Measurements from ENCODE around the gene B3GALT6.

B3GALT6 gene

GRCh38 chr1:1216770-1217620, 15.0 kb upstream of the B3GALT6 start:
- peak; percentile 50 to 86 for DNase-seq

- DNase-seq: peak in 1 of 2 donors; percentile 56
These were observed 14.2 kb upstream of the B3GALT6 start for GRCh38 chr1:1217621-1218523.

DNA sequence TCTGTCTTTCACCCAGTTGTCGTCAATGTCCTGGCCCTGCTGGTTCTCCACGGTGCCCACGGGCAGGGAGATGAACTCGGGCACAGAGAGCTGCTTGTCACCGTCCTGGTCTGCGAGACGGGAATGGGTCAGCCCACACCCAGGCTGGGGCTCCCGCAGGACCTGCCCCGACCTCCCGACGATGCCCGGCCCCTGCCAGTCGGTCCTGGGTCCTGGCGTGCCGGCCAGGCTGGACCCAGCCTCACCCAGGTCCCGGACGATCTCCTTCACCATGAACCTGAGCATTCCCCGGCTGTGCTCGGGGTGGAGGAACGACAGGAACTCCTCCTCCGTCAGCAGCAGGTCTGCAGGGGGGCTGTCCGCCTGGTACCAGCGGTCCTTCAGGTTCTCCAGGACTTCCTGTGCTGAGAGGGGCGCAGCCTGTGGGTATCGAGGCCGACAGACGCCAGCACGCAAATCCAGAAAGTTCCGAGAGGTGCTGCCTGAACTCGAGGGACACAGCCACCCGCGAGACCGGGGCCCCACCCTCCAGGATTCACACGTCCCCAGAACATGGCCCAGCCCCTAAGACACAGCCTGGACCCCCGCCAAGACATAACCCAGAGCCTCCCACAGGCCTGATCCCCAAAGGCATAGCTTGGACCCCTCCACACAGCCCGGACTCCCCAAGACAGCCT, 13.4 kb upstream of the B3GALT6 start:
- DNase-seq: no peak

DNA sequence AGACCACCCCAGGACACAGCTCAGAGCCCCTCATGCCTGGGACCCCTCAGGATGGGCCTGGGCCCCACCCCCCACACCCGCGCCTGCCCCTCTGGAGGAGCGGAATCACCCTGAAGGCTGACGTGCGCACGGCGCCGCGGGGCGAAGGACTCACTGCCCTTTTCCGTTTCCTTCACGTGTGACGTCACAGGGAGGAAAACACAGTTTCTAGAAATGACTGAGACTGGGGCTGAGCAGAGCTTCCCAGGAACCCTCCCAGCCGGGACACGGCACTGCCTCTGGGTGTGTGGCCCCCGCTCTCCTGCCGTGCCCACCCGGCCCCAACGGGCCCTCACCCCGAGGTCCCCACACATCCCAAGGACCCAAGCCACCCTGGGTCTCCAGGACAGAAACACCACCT, 12.7 kb upstream of the B3GALT6 start:
- DNase-seq: peak; percentile 56 to 85

DNA sequence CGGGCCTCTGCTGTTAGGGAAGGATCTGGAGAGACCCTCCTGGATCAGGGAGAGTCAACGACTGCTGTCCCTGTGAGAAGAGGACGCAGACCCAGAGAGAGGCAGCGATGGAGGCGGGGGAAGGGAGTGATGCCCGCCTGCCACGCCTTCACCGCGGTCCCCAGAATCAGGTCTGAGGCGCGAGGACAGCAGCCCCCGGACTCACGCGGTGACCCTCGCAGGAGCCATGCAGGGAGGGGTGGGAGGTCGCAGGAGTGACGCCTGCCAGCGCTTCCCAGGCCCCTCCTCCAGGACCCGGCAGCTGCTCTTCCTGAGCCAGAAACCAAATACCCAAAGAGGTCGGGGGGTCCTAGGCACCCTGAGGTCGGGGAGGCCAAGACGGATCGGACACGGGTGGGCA, 11.8 kb upstream of the B3GALT6 start:
- no peak for DNase-seq

GRCh38 chr1:1221887-1222574, 10.0 kb upstream of the B3GALT6 start:
- DNase-seq: no peak

DNA sequence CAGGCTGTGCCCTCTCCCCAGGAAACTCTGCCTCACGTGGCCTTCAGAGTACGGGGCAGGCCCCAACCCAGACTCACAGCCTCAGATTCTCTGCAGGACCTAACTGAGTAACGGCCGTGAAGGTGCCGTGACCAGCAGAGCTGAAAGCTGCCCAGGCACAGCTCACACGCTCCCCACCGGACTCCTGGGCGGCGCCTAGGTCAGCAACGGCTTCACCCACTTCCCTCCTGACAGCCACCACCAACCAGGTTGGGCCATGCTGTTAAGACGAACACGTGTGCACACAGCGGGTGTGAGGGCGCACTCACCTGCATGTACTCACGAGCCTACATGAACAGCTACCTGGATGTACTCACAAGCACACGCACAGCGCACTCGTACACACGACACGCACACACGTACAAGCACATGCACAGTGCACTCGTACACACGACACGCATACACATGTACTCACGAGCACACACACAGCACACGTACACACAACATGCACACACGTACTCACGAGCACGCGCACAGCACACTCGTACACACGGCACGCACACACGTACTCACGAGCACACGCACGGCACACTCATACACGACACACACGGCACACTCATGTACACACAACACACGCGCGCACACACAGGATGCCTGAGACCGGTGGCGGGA, 9.3 kb upstream of the B3GALT6 start:
- no peak for DNase-seq

GRCh38 chr1:1223321-1223720, 8.7 kb upstream of the B3GALT6 start:
- no peak for DNase-seq

GRCh38 chr1:1223891-1224290, 8.1 kb upstream of the B3GALT6 start:
- DNase-seq: no peak

DNA sequence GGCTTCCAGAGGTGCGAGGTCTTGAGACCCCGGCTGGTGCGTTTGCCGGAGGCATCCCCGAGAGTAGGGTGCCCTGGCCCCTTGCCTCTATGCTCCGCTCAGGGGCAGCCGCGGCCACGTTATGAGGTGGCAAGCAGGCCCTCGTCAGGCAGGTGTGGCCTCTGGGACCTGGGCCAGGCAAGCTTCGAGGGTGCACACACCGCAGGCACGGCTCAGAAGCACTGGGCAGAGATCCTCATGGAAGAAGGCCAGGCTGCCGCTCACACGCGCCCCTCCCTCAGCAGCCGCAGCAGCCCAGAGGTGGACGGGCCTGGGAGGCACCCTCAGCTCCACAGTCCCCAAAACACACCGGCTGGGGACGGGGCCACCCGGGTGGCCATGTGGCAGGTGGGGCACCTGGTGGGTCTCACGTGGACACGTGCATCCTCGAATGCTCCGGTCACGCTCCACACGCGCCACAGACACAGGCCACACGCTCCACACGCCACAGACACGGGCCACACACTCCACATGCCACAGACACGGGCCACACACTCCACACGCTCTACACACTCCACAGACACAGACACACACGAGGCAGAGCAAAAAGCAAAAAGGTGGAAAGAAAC, 6.7 kb upstream of the B3GALT6 start:
- no peak for DNase-seq

- no peak for DNase-seq
These were observed 6.1 kb upstream of the B3GALT6 start for GRCh38 chr1:1225913-1226312.

- no peak for DNase-seq
These were observed 5.3 kb upstream of the B3GALT6 start for GRCh38 chr1:1226566-1227362.

DNA sequence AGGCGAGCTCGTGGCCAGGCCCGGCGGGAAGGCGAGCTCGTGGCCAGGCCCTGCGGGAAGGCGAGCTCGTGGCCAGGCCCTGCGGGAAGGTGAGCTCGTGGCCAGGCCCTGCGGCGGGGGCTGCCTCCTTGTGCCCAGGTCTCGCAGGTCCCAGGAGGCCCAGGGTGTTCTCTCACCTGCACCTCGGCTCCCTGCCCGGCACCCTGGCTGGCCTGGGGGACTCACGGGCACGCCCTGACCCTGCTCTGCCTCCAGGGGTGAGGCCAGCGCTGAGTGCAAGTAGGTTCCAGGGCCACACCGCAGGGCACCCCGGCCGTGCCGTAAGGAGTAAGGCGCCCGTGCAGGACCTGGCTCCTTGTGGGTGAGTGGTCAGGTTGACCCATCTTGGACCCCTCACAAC, 4.7 kb upstream of the B3GALT6 start:
- no peak for DNase-seq

DNA sequence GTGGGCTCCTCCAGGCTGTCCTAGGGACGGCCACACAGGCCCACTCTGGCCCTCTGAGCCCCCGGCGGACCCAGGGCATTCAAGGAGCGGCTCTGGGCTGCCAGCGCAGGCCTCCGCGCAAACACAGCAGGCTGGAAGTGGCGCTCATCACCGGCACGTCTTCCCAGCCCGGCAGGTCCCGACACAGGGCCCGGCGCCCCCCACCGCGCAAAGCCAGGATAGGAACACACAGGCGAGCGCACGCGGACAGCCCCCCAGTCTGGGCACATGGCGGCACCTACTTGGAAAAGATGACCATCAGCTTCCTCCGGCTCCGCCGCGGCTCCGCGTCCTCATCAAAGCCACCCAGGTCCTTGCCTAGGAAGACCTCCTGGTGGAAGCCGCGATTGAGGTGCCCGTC, 3.9 kb upstream of the B3GALT6 start:
- no peak for DNase-seq

- DNase-seq: no peak
These were observed 3.3 kb upstream of the B3GALT6 start for GRCh38 chr1:1228596-1229321.

DNA sequence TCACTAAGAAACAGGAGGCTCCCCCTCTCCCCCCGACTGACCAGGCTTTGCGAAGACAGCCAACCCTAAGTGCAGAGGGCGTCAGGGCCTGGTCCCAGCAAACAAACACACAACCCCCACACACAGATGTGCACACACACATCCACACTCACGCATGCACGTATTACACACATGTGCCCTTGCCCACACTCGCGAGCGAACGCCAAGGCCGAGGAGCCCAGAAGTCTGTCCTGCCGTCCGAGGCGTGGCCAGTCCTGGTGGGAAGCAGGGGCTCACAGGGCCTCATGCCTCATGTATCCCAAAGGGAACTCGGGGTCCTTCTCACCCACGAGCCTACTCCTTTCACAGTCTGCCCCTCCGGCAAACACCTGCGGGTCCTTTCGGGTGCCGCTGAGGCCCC, 2.3 kb upstream of the B3GALT6 start:
- DNase-seq: no peak

- DNase-seq: peak in 1 of 2 donors; percentile 20
These were observed 1.2 kb upstream of the B3GALT6 start for GRCh38 chr1:1230656-1231399.

DNA sequence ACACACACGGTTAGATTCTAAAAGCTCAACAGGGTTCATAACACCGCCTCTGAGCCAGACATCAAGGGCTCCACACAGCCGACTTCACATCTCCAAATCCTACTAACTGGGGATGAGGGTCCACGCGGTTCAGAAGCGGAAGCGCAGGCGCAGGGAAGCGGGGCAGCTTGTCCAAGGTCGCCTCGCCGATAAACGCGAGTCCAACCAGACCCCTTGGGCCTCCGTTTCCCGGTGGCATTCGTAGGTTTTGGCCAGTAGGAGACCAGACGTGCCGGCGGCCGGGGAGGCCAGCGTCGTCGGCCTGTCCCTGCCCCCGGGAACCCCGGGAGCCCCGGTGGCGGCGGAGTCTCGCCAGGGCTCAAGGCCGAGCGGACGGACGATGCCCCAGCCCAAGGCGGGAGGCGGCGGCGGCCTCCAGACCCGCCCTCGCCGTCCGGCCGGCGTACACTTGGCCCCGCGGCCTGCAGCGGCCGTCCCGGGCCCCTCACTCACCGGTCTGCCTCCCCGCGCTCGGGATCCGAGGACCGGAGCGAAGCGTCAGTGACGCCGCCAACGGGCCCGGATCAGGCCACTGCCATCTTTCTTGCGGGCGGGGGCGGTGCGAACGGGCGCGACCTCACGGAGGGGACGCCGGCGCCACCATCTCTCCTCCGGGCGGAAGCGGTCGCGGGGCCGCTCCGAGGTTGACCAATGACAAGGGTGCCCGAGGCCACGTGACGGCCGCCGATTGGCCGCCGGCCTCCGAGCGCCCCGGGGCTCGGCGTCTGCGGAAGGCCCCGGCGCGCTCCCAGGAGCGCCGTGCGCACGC, 433 bp upstream of the B3GALT6 start, which contains the start of gene SDF4:
Gene SDF4, minus strand, starts transcription at position 602 of the 808 bp plus-strand sequence. CDS start 3,229 bp downstream, outside the sequence.
- peak; percentile 97 to 98 for DNase-seq
